Measurements from ENCODE around the gene EEFSEC. TPM values are rescaled to one million over a fixed set of nuclear protein-coding genes. Genes with fewer than 3 reads are reported as not detected.

Gene EEFSEC
- total RNA-seq, 4 donors from 2014 or later = 9.1 to 17.4 (median 15.8) TPM

- WGBS = 54% methylated on average over 9 of the region's 9 CpGs
- intact Hi-C loops (cut with DNase I) = no loop called here
These were observed 242.3 kb downstream of the EEFSEC start for GRCh38 chr3:128395500-128396162.

DNA sequence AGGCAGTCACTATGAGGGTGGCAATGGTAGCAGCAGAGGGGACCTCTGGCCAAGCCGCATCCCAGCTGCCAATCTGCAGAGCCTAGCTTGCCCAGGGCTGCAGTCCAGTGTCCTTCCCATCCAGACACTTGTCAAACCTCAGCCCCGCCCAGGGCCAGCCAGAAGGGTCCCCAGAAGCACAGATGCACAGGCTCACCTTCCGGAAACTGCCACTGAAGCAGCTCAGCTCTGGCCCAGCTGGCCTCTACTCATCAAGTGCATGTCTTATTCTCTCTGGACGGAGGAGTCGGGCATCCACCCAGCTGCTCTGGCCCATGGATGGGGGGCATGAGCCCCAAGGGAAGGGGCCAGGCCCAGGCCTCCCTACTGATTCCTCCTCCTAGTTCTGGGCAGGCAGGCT lies 244.2 kb downstream of the EEFSEC start:
- no peak overlapping the region for H3K4me3 ChIP-seq
- no peaks in the 10 kb centered on the region for H3K9me3 ChIP-seq
- no CpG with 5 or more reads among the region's 5 CpGs for WGBS
- DNase-seq (ENCODE audit: extremely low spot score) = no peak
- no peak overlapping the region for H3K27ac ChIP-seq (replicated peaks in 1 of 4)
- intact Hi-C loops (cut with DNase I) = no loop called here
- no peaks in the 10 kb centered on the region for H3K36me3 ChIP-seq
- H3K4me1 ChIP-seq = peaks cover 8 to 18% (median 12%) of the 10 kb centered on the region in 4 donors
- no peaks in the 10 kb centered on the region for H3K27me3 ChIP-seq
- TF ChIP-seq CTCF (IDR thresholded peaks at IDR 0.05) = no peak

More at GRCh38 chr3:128395500-128396162, 242.3 kb downstream of the EEFSEC start:
- no peaks in the 10 kb centered on the region for H3K27me3 ChIP-seq
- no peak for DNase-seq (ENCODE audit: extremely low spot score)
- H3K27ac ChIP-seq (replicated peaks in 1 of 4) = no peak overlapping the region
- H3K9me3 ChIP-seq = no peaks in the 10 kb centered on the region
- no peak for TF ChIP-seq POLR2AphosphoS5 (IDR thresholded peaks at IDR 0.05)
- TF ChIP-seq EP300 (IDR thresholded peaks at IDR 0.05) = no peak
- TF ChIP-seq POLR2A (IDR thresholded peaks at IDR 0.05; ENCODE audit: low read depth) = no peak
- no peak for TF ChIP-seq CTCF (IDR thresholded peaks at IDR 0.05)
- H3K36me3 ChIP-seq = peaks cover 0 to 5% (median 0%) of the 10 kb centered on the region in 4 donors
- peaks cover 8 to 18% (median 12%) of the 10 kb centered on the region in 4 donors for H3K4me1 ChIP-seq
- no peak overlapping the region for H3K4me3 ChIP-seq

DNA sequence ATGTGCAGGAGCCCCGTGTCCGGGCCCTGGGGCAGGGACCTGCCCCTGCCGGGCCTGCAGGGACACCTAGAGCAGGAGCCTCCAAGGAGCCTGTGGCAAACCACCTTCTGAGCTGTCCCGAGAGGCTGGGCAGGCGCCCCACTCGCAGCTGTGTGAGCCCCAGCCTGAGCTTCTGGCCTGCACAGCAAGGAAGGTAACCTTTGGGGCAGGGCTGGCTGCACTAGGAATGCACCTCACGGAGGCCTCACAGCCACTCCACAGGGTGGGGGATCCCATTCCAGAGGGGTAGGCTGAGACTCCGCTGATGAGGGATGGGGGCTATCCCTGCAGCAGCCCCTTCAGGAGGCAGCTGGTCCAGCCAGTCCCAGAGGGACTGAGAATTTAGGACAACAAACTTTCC lies 245.3 kb downstream of the EEFSEC start:
- Histone ChIP-seq H3K4me3 (no peak overlapping the region), H3K27me3 (no peaks in the 10 kb centered on the region), H3K4me1 (peaks cover 8 to 18% (median 12%) of the 10 kb centered on the region in 4 donors), H3K36me3 (no peaks in the 10 kb centered on the region), H3K9me3 (no peaks in the 10 kb centered on the region), H3K27ac (replicated peaks in 1 of 4) (no peak overlapping the region)
- WGBS = 93% methylated on average over 3 of the region's 8 CpGs
- TF ChIP-seq POLR2AphosphoS5 (IDR thresholded peaks at IDR 0.05) (no peak), POLR2A (IDR thresholded peaks at IDR 0.05; ENCODE audit: low read depth) (no peak), CTCF (IDR thresholded peaks at IDR 0.05) (no peak), EP300 (IDR thresholded peaks at IDR 0.05) (no peak)
- intact Hi-C loops (cut with DNase I) = no loop called here
- DNase-seq (ENCODE audit: extremely low spot score) = no peak

DNA sequence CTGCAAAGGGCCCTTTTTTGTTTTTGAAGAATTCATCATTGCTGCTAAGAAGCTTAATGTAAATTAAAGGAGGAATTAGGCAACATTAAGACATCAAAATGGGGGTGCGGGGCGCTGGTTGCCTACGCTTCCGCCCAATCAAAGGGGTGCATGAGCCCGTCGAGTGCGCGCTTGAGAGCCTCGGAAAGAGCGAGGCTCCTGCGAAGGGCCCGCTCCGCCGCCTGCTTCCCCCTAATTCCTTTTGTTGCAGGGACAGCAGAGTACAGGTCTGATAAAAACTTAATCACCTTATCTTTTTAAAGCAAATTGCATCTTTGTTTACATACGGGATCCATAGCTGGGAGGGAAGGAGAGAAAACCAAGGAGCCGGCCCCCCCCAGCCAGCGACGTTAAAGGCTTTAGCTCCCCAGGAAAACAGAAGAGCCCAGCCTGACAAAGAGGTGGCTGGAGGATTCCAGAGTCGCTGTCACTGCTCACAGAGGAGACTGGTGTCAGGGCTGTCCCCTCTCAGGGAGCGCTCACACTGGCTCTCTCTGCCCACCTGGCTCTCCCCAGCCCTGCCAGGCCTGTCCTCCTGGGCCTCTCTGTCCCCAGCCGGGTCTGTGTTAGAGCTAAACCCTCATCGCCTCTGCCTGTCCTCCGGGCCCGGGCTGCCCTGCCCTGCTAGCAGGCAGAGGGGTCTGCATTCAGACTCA lies 246.1 kb downstream of the EEFSEC start:
- TF ChIP-seq EP300 (IDR thresholded peaks at IDR 0.05) (no peak), POLR2A (IDR thresholded peaks at IDR 0.05; ENCODE audit: low read depth) (no peak), POLR2AphosphoS5 (IDR thresholded peaks at IDR 0.05) (no peak), CTCF (IDR thresholded peaks at IDR 0.05) (no peak)
- no peak for DNase-seq (ENCODE audit: extremely low spot score)
- H3K27ac ChIP-seq (replicated peaks in 1 of 4) = no peak overlapping the region
- no peak overlapping the region for H3K4me3 ChIP-seq
- H3K9me3 ChIP-seq = no peaks in the 10 kb centered on the region
- intact Hi-C loops (cut with DNase I) = no loop called here
- peaks cover 8 to 18% (median 12%) of the 10 kb centered on the region in 4 donors for H3K4me1 ChIP-seq
- H3K27me3 ChIP-seq = no peaks in the 10 kb centered on the region
- 95% methylated on average over 23 of the region's 24 CpGs for WGBS
- H3K36me3 ChIP-seq = peaks cover 0 to 3% (median 0%) of the 10 kb centered on the region in 4 donors
